ENCODE data around the gene EXD3. TPM values are rescaled to one million over a fixed set of nuclear protein-coding genes. Genes with fewer than 3 reads are reported as not detected.

Gene EXD3
- total RNA-seq, 3 donors from 2014 or later, result 39.4 to 56.7 (median 40.1) TPM

GRCh38 chr9:137391411-137391754, 31.6 kb downstream of the EXD3 start:
- intact Hi-C loops (cut with DNase I, micrococcal nuclease), result no loop called here
- H3K4me1 ChIP-seq (ENCODE audit: low read depth), result peaks cover 18% of the 10 kb centered on the region
- DNase-seq (peak; percentile 84 to 90 (median 87)), ATAC-seq (peak; percentile 91)
- no peak overlapping the region for H3K4me3 ChIP-seq
- no peaks in the 10 kb centered on the region for H3K36me3 ChIP-seq (ENCODE audit: low read depth)
- TF ChIP-seq, protein P1, sequence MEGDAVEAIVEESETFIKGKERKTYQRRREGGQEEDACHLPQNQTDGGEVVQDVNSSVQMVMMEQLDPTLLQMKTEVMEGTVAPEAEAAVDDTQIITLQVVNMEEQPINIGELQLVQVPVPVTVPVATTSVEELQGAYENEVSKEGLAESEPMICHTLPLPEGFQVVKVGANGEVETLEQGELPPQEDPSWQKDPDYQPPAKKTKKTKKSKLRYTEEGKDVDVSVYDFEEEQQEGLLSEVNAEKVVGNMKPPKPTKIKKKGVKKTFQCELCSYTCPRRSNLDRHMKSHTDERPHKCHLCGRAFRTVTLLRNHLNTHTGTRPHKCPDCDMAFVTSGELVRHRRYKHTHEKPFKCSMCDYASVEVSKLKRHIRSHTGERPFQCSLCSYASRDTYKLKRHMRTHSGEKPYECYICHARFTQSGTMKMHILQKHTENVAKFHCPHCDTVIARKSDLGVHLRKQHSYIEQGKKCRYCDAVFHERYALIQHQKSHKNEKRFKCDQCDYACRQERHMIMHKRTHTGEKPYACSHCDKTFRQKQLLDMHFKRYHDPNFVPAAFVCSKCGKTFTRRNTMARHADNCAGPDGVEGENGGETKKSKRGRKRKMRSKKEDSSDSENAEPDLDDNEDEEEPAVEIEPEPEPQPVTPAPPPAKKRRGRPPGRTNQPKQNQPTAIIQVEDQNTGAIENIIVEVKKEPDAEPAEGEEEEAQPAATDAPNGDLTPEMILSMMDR (IDR thresholded peaks at IDR 0.05), result no peak
- H3K9me3 ChIP-seq, result no peaks in the 10 kb centered on the region

- intact Hi-C loops (cut with DNase I, micrococcal nuclease), result no loop called here
- TF ChIP-seq, protein P1 (IDR thresholded peaks at IDR 0.05), result no peak
- DNase-seq (peak; percentile 65 to 79 (median 72)), ATAC-seq (peak; percentile 83)
- Histone ChIP-seq H3K9me3 (no peaks in the 10 kb centered on the region), H3K4me1 (ENCODE audit: low read depth) (peaks cover 18% of the 10 kb centered on the region), H3K36me3 (ENCODE audit: low read depth) (no peaks in the 10 kb centered on the region), H3K4me3 (no peak overlapping the region)
Observed at GRCh38 chr9:137390553-137391410, 32.2 kb downstream of the EXD3 start.

DNA sequence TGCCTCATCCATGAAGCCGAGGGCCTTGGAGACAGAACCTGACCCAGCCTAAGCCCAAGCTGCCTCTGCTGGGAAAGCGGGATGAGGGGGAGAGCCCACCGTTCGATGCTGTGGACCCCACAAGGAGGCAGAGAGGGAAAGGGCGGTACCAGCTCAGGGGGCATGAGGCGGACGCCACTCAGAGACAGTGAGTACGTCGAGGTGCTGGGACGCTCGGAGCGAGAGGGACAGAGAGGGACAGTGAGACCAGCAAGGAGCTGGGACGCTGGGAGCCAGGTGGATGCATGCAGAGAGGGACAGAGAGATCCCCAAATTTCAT, 33.6 kb downstream of the EXD3 start:
- Histone ChIP-seq H3K4me3 (no peak overlapping the region), H3K4me1 (ENCODE audit: low read depth) (peaks cover 18% of the 10 kb centered on the region), H3K36me3 (ENCODE audit: low read depth) (no peaks in the 10 kb centered on the region), H3K9me3 (no peaks in the 10 kb centered on the region)
- TF ChIP-seq, protein P1 (IDR thresholded peaks at IDR 0.05), result no peak
- intact Hi-C loops (cut with DNase I, micrococcal nuclease), result no loop called here
- ATAC-seq (no peak), DNase-seq (no peak)

- intact Hi-C loops (cut with DNase I, micrococcal nuclease), result no loop called here
- DNase-seq (no peak), ATAC-seq (no peak)
- H3K4me1 ChIP-seq (ENCODE audit: low read depth), result peaks cover 18% of the 10 kb centered on the region
- H3K9me3 ChIP-seq, result no peaks in the 10 kb centered on the region
- H3K4me3 ChIP-seq, result no peak overlapping the region
- TF ChIP-seq, protein P1 (IDR thresholded peaks at IDR 0.05), result no peak
- H3K36me3 ChIP-seq (ENCODE audit: low read depth), result no peaks in the 10 kb centered on the region
Observed at GRCh38 chr9:137388589-137389427, 34.2 kb downstream of the EXD3 start.

DNA sequence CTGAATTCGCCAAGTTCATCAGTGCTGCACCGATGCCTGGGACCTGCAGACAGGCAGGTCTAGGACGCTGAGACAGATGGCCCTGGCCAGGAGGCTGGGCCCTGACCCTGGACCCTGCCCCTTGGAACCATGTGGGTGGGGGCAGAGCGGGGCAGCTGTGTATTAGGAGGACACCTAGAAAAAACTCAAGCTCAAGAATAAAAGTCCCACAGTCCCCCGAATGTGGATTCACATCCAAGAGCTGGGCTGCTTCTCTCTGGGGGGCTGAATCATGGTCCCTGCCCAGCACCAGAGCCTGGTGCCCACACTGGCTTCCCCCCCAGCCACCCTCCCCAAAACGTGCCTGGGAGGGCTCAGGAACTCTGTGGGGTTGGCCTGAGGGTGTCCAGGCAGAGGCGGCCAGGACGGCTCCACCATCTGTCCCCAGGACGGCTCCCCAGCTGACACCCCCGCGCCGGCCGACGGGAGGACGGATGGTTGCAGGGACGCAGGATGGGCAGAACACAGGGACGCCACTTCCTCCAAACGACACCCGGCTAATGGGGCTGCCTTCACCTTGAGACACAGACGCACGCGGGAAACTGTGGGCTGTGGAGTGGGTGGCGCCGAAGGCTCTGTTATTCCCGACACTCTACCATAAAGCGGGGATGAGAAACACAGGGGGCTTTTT, 34.9 kb downstream of the EXD3 start:
- H3K4me3 ChIP-seq, result no peak overlapping the region
- DNase-seq (no peak), ATAC-seq (no peak)
- H3K4me1 ChIP-seq (ENCODE audit: low read depth), result peaks cover 18% of the 10 kb centered on the region
- H3K9me3 ChIP-seq, result no peaks in the 10 kb centered on the region
- intact Hi-C loops (cut with DNase I, micrococcal nuclease), result no loop called here
- H3K36me3 ChIP-seq (ENCODE audit: low read depth), result no peaks in the 10 kb centered on the region
- TF ChIP-seq, protein P1 (IDR thresholded peaks at IDR 0.05), result no peak

Data from mucosa of descending colon (tissue), 3 donors.